ENCODE measurements around the gene KDELR1.

Gene KDELR1

DNA sequence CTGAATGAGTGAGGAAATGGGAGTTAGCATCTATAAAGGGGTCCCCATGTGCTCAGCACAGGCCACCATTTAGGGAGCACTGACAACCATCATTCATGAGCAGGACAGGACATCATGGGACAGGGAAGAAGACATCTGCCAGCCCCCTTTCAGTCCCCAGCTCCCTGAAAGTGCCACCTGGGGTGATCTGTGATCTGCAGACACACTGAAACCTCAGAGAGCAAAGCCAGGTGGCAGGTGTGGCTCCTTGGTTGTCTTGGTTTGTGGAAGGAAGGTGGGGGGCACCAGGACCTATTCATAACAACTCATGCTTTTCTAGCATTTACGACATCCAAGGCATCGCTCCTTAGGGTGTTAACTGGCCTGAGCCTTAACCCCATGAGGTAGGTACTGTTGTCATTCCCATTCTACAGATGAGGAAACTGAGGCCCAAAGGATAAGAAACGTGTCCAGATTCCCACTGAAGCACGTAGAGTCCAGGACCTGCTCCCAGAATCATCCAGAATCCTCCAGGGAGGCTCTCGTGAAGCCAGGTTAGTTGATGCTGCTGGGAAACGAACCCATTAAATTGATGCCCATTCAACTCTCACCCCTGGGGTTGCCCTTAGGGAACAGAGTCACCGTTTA is 5.8 kb downstream of the KDELR1 start:
- Histone ChIP-seq H3K9me3 (ENCODE audit: control insufficient read depth, low read length) (no peaks in the 10 kb centered on the region), H3K9ac (no peak overlapping the region), H3K4me1 (no peaks in the 10 kb centered on the region), H3K4me2 (ENCODE audit: low read length) (no peak overlapping the region), H3K27me3 (ENCODE audit: control insufficient read depth, insufficient read depth, low read length) (no peaks in the 10 kb centered on the region), H3K79me2 (peaks cover 9% of the 10 kb centered on the region), H2AFZ (no peak overlapping the region), H3K4me3 (ENCODE audit: low read depth, low read length) (no peak overlapping the region), H3K36me3 (ENCODE audit: control insufficient read depth, insufficient read depth, low read length) (no peaks in the 10 kb centered on the region), H3K27ac (no peak overlapping the region)
- TF ChIP-seq CTCF (IDR thresholded peaks at IDR 0.05): no peak

DNA sequence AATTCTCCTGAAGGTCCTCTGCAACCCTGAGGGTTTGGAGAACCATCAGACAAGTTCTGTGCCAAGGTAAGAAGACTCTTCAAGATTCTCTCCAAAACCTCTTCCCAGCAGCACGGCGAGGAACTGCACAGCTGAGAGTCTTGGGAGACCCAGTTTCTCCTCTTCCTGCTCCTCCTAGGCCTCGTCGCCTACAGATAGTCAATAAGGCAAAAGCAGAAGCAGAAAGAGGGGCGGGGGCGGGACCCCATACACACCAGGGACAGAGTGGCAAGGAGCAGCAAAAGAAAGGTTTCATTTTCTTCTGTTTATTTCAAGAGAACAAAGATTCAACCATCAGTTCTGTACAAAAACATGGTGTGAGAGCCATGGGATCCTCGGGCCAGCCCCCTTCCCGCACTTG is 9.1 kb downstream of the KDELR1 start:
- Histone ChIP-seq H3K4me2 (ENCODE audit: low read length) (no peak overlapping the region), H3K36me3 (ENCODE audit: control insufficient read depth, insufficient read depth, low read length) (no peaks in the 10 kb centered on the region), H3K27ac (no peak overlapping the region), H2AFZ (no peak overlapping the region), H3K27me3 (ENCODE audit: control insufficient read depth, insufficient read depth, low read length) (no peaks in the 10 kb centered on the region), H3K4me3 (ENCODE audit: low read depth, low read length) (no peak overlapping the region), H3K9me3 (ENCODE audit: control insufficient read depth, low read length) (no peaks in the 10 kb centered on the region), H3K9ac (no peak overlapping the region), H3K4me1 (no peaks in the 10 kb centered on the region), H3K79me2 (no peaks in the 10 kb centered on the region)
- TF ChIP-seq CTCF (IDR thresholded peaks at IDR 0.05): no peak

DNA sequence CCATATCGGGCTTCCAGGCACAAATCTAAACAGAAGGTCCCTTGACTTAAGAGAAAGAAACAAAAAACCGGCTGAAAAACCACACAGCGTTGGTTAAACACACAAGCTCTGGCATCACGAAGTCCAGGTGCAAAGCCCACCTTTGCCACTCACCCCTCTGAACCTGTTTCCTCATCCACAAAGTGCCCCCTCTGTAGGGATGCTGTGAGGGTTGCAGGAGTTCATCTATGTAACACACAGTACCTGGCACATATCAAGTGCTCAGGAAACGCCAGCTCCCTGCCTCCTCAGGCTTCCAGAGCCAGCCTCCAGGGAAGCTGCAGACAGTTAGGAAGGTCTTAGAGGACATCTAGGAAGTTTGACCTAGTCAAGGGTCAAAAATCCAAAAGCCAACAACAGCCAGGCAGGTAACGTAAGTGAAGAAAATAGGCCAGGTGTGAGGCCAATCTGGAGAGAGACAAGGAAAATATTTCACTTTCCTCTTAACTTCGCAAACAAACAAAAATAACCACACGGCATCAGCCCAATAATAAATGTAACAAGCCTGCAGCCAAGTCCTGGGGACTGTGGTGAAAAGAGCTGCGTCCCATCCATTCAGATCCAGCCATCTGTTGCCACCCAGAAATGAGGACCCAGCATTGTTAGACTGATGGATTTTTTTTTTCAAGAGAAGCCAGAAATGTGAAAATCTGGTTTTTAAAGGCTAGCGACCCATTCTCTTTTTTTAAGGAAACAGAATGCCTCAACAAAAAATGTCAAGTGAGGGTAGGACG is 10.0 kb downstream of the KDELR1 start:
- H2AFZ ChIP-seq: no peak overlapping the region
- H3K9me3 ChIP-seq (ENCODE audit: control insufficient read depth, low read length): no peaks in the 10 kb centered on the region
- no peaks in the 10 kb centered on the region for H3K36me3 ChIP-seq (ENCODE audit: control insufficient read depth, insufficient read depth, low read length)

GRCh38 chr19:48379058-48379457 is 12.3 kb downstream of the KDELR1 start:
- Histone ChIP-seq H2AFZ (no peak overlapping the region), H3K27ac (no peak overlapping the region)

More for the DNA sequence above, 10.0 kb downstream of the KDELR1 start:
- H3K27ac ChIP-seq: no peak overlapping the region
- no peak overlapping the region for H3K9ac ChIP-seq
- no peaks in the 10 kb centered on the region for H3K79me2 ChIP-seq
- H3K27me3 ChIP-seq (ENCODE audit: control insufficient read depth, insufficient read depth, low read length): no peaks in the 10 kb centered on the region
- TF ChIP-seq CTCF (IDR thresholded peaks at IDR 0.05): no peak
- no peak overlapping the region for H3K4me2 ChIP-seq (ENCODE audit: low read length)
- H3K4me1 ChIP-seq: no peaks in the 10 kb centered on the region
- H3K4me3 ChIP-seq (ENCODE audit: low read depth, low read length): no peak overlapping the region

More at GRCh38 chr19:48379058-48379457, 12.3 kb downstream of the KDELR1 start:
- H3K9ac ChIP-seq: no peak overlapping the region
- no peaks in the 10 kb centered on the region for H3K27me3 ChIP-seq (ENCODE audit: control insufficient read depth, insufficient read depth, low read length)
- TF ChIP-seq CTCF (IDR thresholded peaks at IDR 0.05): no peak
- H3K9me3 ChIP-seq (ENCODE audit: control insufficient read depth, low read length): no peaks in the 10 kb centered on the region
- no peaks in the 10 kb centered on the region for H3K36me3 ChIP-seq (ENCODE audit: control insufficient read depth, insufficient read depth, low read length)
- H3K4me3 ChIP-seq (ENCODE audit: low read depth, low read length): no peak overlapping the region
- no peak overlapping the region for H3K4me2 ChIP-seq (ENCODE audit: low read length)
- H3K79me2 ChIP-seq: no peaks in the 10 kb centered on the region
- no peaks in the 10 kb centered on the region for H3K4me1 ChIP-seq
